Choroid plexus epithelial cell (primary cell): ENCODE measurements around the gene SAMSN1.

Experiments
- DNase-seq: peaks from one replicate; pipeline ENCODE4 v3.0.0-alpha.2; 2010; ENCODE audit warnings: low read depth
- H3K4me3 ChIP-seq: 2 replicates; pipeline ENCODE4 v1.5.1; 2011; ENCODE audit warnings: low read depth, mild to moderate bottlenecking, control low read depth, low read length, moderate library complexity
- TF ChIP-seq, protein P1 (sequence below): conservative IDR thresholded peaks from 2 replicates; pipeline ENCODE4 v1.5.1; 2011; ENCODE audit warnings: low read depth, mild to moderate bottlenecking, control low read depth, inconsistent platforms, low read length, moderate library complexity

Gene SAMSN1

DNA sequence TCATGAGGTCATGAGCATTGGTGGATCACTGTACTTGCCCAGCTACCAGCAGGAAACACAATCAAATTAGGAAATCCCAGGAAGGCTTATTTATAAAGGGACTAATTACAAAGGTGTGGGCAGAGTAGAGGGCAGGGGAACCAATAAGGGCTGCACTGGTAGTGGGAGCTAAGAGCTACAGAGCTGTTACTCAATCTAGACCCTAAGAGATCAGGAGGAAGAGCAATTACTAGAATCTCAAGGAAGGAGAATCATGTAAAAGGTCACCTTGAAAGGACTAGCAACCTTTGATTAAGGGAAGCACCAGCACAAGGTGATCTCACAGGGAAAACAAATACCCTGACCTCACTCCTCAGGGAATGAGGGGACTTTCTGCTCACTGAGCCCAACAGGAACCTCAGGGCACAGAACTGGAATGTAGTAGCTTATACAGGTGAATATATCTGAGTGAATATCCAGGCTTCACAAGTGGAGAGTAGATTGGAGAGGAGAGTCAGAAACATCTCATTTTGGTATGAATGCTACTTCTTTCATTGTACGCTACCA, 66.8 kb downstream of the SAMSN1 start:
- H3K4me3 ChIP-seq: no peak overlapping the region
- no peak for DNase-seq
- TF ChIP-seq, protein P1, sequence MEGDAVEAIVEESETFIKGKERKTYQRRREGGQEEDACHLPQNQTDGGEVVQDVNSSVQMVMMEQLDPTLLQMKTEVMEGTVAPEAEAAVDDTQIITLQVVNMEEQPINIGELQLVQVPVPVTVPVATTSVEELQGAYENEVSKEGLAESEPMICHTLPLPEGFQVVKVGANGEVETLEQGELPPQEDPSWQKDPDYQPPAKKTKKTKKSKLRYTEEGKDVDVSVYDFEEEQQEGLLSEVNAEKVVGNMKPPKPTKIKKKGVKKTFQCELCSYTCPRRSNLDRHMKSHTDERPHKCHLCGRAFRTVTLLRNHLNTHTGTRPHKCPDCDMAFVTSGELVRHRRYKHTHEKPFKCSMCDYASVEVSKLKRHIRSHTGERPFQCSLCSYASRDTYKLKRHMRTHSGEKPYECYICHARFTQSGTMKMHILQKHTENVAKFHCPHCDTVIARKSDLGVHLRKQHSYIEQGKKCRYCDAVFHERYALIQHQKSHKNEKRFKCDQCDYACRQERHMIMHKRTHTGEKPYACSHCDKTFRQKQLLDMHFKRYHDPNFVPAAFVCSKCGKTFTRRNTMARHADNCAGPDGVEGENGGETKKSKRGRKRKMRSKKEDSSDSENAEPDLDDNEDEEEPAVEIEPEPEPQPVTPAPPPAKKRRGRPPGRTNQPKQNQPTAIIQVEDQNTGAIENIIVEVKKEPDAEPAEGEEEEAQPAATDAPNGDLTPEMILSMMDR: no peak

DNA sequence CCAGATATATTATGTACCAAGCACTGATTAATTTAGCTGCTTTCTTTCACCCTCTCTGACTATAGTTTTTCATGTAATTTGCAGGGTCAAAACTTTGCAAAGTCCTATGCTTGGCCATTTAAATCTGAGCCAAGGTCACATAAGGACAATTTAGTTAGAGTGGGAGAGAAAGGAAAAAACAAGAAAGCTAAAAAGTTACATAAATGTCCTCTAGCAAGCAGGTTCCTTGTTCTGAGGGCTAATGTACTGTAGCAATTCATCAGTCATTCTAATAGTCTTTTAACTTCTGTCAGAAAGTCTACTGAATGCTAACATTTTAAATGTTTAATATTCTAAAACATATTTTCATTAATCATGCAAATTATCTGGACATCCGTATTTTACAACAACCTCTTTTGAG, 68.3 kb downstream of the SAMSN1 start:
- DNase-seq: no peak
- no peak overlapping the region for H3K4me3 ChIP-seq
- TF ChIP-seq, protein P1: no peak

DNA sequence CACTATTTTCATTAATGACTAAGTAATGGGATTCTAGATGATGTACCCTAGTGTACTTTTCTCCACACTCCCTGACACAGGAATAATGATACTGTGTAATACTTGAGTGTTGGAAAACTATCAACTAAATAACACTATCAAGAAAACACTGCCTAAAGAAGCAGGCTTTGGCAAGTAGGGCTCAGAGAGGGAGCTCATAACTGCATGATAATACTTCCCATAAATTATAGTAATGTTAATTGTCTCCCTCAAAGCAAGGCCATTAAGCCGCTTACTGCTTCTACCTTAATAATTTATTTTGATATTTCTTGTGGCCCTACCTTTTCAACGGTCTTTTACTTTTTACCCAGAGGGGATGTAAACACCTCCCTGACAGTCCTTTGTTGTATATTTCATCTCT, 69.0 kb downstream of the SAMSN1 start:
- TF ChIP-seq, protein P1: no peak
- H3K4me3 ChIP-seq: no peak overlapping the region
- no peak for DNase-seq

DNA sequence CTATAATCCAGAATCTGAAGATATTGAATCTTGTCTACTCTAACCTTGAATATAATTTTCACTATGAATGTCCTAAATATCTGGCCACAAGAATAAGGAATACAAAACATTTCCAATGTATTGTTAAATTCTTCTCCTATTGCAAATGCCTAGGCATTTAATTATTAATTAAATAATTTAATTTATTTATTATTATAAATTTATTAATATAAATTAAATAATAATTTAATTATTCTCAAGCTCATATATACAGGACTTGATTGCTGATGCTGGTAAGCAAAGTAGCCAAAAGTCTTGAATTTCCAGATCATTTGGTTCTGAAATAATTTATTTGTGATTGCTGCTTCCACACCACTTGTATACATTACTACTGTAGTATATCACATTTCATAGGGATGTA, 71.1 kb downstream of the SAMSN1 start:
- no peak overlapping the region for H3K4me3 ChIP-seq
- DNase-seq: no peak
- TF ChIP-seq, protein P1: no peak

DNA sequence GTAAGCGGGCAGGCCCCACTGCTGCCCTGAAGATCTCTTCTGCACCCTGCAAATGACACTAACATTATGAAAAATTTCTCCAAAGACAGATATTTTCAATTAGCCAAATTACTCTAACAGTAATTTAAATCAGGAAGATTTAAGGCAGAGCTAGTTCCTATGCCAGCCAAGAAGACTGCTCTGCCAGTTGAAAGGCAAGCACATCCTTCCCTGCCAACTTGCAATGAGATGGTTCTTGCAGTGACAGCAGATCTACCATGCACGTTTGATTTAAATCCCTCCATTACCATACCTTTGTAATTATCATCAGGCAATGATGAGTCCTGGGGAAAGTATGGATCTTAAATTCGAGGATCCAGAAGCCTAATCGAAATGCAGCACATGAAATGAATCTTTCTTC, 76.5 kb downstream of the SAMSN1 start:
- TF ChIP-seq, protein P1: no peak
- no peak for DNase-seq
- H3K4me3 ChIP-seq: no peak overlapping the region

GRCh38 chr21:14466715-14467114, 79.4 kb downstream of the SAMSN1 start:
- TF ChIP-seq, protein P1: no peak
- DNase-seq: no peak
- H3K4me3 ChIP-seq: no peak overlapping the region

GRCh38 chr21:14457762-14458161, 88.4 kb downstream of the SAMSN1 start:
- TF ChIP-seq, protein P1: no peak
- H3K4me3 ChIP-seq: no peak overlapping the region

More at GRCh38 chr21:14457762-14458161, 88.4 kb downstream of the SAMSN1 start:
- DNase-seq: no peak
